ENCODE measurements around the gene HSF4.
A peak's percentile ranks its signal among the peaks of the same experiment; 100 is the strongest.

Gene HSF4

GRCh38 chr16:67182288-67182687 lies 17.7 kb downstream of the HSF4 start:
- no peak overlapping the region for H3K27ac ChIP-seq
- no peak for TF ChIP-seq CTCF (IDR thresholded peaks at IDR 0.05)
- no peak for DNase-seq (ENCODE audit: low spot score)
- no peak overlapping the region for H3K4me3 ChIP-seq

- peak overlapping the region; percentile 94 to 99 for H3K27ac ChIP-seq
- peak overlapping the region; percentile 97 for H3K4me3 ChIP-seq
- TF ChIP-seq CTCF (IDR thresholded peaks at IDR 0.05): no peak
- no peak for DNase-seq (ENCODE audit: low spot score)
Observed at GRCh38 chr16:67183284-67183626, 18.7 kb downstream of the HSF4 start.

GRCh38 chr16:67183627-67184452 lies 19.3 kb downstream of the HSF4 start, which contains the start of gene MATCAP1:
Gene MATCAP1, minus strand, starts transcription at chr16:67183963. Its CDS starts 3,353 bp downstream, at chr16:67180610.
- Histone ChIP-seq H3K4me3 (peak within 1 kb of the TSS; percentile 97), H3K27ac (peak within 1 kb of the TSS; percentile 94 to 99)
- TF ChIP-seq CTCF (IDR thresholded peaks at IDR 0.05): no peak
- DNase-seq (ENCODE audit: low spot score): peak; percentile 97

GRCh38 chr16:67184453-67184994 lies 20.0 kb downstream of the HSF4 start:
- Histone ChIP-seq H3K27ac (peak overlapping the region; percentile 94 to 99), H3K4me3 (peak overlapping the region; percentile 97)
- no peak for DNase-seq (ENCODE audit: low spot score)
- TF ChIP-seq CTCF (IDR thresholded peaks at IDR 0.05): no peak

GRCh38 chr16:67184995-67185650 lies 20.6 kb downstream of the HSF4 start:
- Histone ChIP-seq H3K4me3 (peak overlapping the region; percentile 97), H3K27ac (peak overlapping the region in 1 of 2 donors; percentile 99)
- peak; percentile 71 for TF ChIP-seq CTCF (IDR thresholded peaks at IDR 0.05)
- peak; percentile 93 for DNase-seq (ENCODE audit: low spot score)

GRCh38 chr16:67185651-67186134 lies 21.1 kb downstream of the HSF4 start:
- TF ChIP-seq CTCF (IDR thresholded peaks at IDR 0.05): peak; percentile 11
- peak overlapping the region in 1 of 2 donors; percentile 28 for H3K27ac ChIP-seq

More at GRCh38 chr16:67185651-67186134, 21.1 kb downstream of the HSF4 start:
- DNase-seq (ENCODE audit: low spot score): no peak
- H3K4me3 ChIP-seq: peak overlapping the region; percentile 97

All from coronary artery (tissue), 2 donors.